HG02610 (cell line): ENCODE data around the gene TMEM132C.

ENCODE experiments used
- ATAC-seq: cut with Tn5 transposase; IDR thresholded peaks from one replicate; pipeline ENCODE4 v1.9.1; 2021; ENCODE audit warnings: mild to moderate bottlenecking, moderate library complexity; ENCODE audit not compliant: unreplicated experiment

TMEM132C gene

DNA sequence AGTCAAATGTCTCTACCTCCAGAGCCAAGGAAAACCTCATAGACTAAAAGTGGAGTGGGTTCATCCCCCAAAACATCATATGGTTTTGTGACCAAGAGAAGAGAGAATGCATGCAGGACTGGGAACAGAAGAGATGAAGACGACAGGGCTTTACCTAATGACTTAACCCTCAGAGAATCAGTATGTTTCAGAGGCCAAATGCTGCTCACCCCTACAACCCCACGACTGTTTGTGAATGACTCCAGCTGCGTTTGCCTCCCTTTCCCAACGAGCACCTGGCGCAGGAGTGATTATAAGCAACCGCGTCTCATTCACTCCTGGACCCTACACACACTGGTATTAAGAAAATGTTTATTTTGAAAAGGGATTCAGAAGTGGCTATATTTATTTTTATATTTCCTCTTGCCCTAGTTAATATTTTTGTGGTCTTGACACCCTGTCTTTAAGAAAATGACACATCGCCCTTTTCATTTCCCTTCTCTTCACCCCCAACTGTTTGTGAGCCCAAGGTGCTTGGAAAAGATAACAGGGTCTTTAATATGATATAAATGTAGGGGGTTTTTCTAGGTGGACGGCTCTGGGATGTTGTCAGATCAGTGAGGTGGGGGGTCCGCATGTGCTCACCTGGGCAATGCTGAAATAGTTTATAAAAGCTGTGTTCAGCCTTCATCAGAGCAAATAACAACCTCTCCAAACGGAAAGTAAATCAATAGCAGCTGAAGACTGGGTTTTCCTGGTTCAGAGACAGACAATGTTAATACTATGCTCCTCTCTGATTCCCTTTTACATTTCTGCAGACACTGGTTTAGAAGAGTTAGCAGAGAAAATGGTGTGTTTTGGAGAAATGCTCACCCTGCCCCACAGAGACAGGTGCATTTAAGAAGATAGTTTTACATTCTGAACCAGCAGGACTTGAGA lies 479.1 kb downstream of the TMEM132C start:
- no peak for ATAC-seq

- ATAC-seq: no peak
Measured at GRCh38 chr12:128747441-128747840, 480.5 kb downstream of the TMEM132C start.

- no peak for ATAC-seq
Measured at GRCh38 chr12:128752386-128752785, 485.4 kb downstream of the TMEM132C start.

DNA sequence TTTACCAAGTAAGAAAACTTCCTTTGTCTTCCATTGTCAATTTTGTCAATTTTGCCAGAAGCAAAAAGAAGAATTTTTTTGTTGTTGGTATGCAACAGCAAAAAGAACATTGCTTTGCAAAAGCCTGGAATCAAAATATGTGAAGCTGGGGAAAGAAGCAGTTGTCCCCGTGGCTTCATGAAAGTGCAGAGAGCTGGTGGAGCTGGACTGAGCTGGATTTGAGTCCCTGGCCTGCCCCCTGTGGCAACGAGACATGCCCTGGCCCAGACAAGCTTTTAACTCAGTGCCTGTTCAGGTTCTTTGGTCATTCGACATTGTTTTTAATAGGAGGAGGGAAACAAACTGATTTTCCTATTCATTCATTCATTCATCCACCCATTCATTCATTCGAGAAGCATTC lies 486.5 kb downstream of the TMEM132C start:
- no peak for ATAC-seq

- ATAC-seq: no peak
Measured at GRCh38 chr12:128754275-128754674, 487.3 kb downstream of the TMEM132C start.

DNA sequence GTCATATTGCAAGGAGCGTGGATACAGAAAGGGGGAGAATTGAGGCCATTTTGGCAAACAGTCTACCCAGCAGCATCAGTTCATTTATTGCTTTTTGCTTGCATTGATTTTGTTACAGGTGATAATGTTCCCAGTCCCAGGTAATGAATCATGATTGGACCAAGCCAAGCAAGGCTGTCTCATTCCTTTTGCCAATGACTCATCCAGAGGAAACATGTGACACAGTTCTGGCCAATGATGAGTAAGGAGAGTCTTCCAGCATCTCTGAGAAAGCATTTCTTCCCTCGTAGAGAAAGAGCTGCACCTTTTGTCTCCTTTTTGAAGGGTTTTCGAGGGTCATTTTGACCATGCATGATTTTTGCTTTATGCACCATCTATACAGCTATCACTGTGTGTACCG lies 488.6 kb downstream of the TMEM132C start:
- ATAC-seq: no peak
